Ascending aorta (tissue), 2 donors: Measurements from ENCODE around the gene CDCA8. TPM values are rescaled to one million over a fixed set of nuclear protein-coding genes. Genes with fewer than 3 reads are reported as not detected.

Experiments used
- DNase-seq, 2 donors: peaks; one replicate each; pipeline ENCODE4 v3.0.0-alpha.2; 2019; ENCODE audit warnings: low spot score in 2 of 2
- H3K27ac ChIP-seq, 2 donors: fragments of 200-600 bp; sonication (generic); one replicate each; pipeline ENCODE4 v1.5.1; 2016 to 2017; ENCODE audit warnings: mild to moderate bottlenecking in 1 of 2
- H3K27me3 ChIP-seq: fragments of 200-600 bp; sonication (generic); one replicate; pipeline ENCODE4 v1.5.1; 2017
- H3K36me3 ChIP-seq, 2 donors: fragments of 200-600 bp; sonication (generic); one replicate each; pipeline ENCODE4 v1.5.1; 2016
- H3K4me1 ChIP-seq, 2 donors: fragments of 200-600 bp; sonication (generic); one replicate each; pipeline ENCODE4 v1.5.1; 2016 to 2017; ENCODE audit warnings: mild to moderate bottlenecking in 1 of 2
- H3K4me3 ChIP-seq, 2 donors: fragments of 200-600 bp; sonication (generic); one replicate each; pipeline ENCODE4 v1.5.1; 2016 to 2017; ENCODE audit warnings: mild to moderate bottlenecking in 1 of 2
- H3K9me3 ChIP-seq, 2 donors: fragments of 200-600 bp; sonication (generic); one replicate each; pipeline ENCODE4 v1.5.1; 2016
- intact Hi-C: fragments of 100-400 bp; cut with DNase I; formaldehyde crosslinking; loops from one replicate; pipeline ENCODE4 v1.15.1; 2023
- total RNA-seq: library from RNA; depleted of rRNA; stranded (reverse); fragments of >200 nt; gene quantifications from one replicate; pipeline ENCODE4 v1.1.0, GENCODE V29; 2016
- TF ChIP-seq, protein P1 (sequence below), 3 experiments: fragments of 200-600 bp in 2 of 3; fragments of 450-650 bp in 1 of 3; sonication (generic) in 2 of 3; IDR thresholded peaks; one replicate each; pipeline ENCODE4 v1.5.1; 2016 to 2019; ENCODE audit warnings: antibody characterized with exemption in 3 of 3, mild to moderate bottlenecking in 1 of 3, moderate library complexity in 1 of 3

The CDCA8 gene
- total RNA-seq, 1 donor from 2014 or later, result 0.75 TPM

DNA sequence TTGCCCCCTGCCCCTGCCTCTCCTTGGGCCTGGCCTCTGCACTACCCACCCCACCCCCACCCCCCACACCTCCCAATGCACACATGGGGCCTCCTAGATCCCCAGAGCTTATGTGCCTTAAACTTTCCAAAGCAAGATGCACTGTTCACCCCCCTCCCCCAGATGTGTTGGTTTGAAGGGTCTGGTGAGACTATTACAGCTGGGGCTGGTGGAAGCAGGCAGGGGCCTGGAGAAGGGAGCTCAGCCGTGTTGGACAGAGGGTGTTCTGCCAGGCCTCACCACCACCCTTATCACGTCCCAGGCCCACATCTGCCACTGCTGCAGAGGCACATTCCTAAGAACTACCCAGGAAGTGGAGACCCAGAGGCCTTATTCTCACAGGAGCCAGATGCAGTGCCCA, 39.3 kb upstream of the CDCA8 start:
- no peaks in the 10 kb centered on the region for H3K36me3 ChIP-seq
- TF ChIP-seq, protein P1, sequence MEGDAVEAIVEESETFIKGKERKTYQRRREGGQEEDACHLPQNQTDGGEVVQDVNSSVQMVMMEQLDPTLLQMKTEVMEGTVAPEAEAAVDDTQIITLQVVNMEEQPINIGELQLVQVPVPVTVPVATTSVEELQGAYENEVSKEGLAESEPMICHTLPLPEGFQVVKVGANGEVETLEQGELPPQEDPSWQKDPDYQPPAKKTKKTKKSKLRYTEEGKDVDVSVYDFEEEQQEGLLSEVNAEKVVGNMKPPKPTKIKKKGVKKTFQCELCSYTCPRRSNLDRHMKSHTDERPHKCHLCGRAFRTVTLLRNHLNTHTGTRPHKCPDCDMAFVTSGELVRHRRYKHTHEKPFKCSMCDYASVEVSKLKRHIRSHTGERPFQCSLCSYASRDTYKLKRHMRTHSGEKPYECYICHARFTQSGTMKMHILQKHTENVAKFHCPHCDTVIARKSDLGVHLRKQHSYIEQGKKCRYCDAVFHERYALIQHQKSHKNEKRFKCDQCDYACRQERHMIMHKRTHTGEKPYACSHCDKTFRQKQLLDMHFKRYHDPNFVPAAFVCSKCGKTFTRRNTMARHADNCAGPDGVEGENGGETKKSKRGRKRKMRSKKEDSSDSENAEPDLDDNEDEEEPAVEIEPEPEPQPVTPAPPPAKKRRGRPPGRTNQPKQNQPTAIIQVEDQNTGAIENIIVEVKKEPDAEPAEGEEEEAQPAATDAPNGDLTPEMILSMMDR (IDR thresholded peaks at IDR 0.05), result no peak
- H3K27ac ChIP-seq, result no peak overlapping the region
- H3K4me1 ChIP-seq, result no peaks in the 10 kb centered on the region
- H3K27me3 ChIP-seq, result no peaks in the 10 kb centered on the region
- no peak overlapping the region for H3K4me3 ChIP-seq
- no peak for DNase-seq
- no peaks in the 10 kb centered on the region for H3K9me3 ChIP-seq
- intact Hi-C loops, result no loop called here

GRCh38 chr1:37653906-37654305, 38.4 kb upstream of the CDCA8 start:
- intact Hi-C loops, result no loop called here
- no peak for DNase-seq
- no peaks in the 10 kb centered on the region for H3K4me1 ChIP-seq
- no peaks in the 10 kb centered on the region for H3K9me3 ChIP-seq
- TF ChIP-seq, protein P1 (IDR thresholded peaks at IDR 0.05), result no peak
- no peak overlapping the region for H3K4me3 ChIP-seq
- H3K27ac ChIP-seq, result no peak overlapping the region
- no peaks in the 10 kb centered on the region for H3K36me3 ChIP-seq
- H3K27me3 ChIP-seq, result no peaks in the 10 kb centered on the region

DNA sequence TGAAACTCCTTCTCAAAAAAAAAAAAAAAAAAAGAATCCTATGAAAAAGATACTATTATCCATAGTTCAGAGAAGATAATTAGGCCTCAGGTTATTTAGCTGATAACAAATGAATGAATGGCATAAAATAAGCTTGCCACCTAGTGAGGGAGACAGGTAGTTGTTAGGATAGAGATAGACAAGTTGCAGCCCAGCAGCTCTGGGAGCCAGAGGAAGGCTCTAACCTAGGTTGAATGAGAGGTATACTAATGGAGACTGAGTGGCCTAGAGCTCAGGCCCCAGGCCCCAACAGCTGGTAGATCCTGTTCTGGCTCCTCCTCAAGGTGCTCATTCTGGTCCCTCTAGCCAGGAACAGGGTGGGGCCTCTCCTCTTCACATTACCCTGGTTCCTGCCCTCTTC, 37.0 kb upstream of the CDCA8 start:
- H3K27ac ChIP-seq, result no peak overlapping the region
- no peaks in the 10 kb centered on the region for H3K9me3 ChIP-seq
- no peaks in the 10 kb centered on the region for H3K36me3 ChIP-seq
- H3K4me3 ChIP-seq, result no peak overlapping the region
- intact Hi-C loops, result no loop called here
- no peaks in the 10 kb centered on the region for H3K27me3 ChIP-seq
- no peaks in the 10 kb centered on the region for H3K4me1 ChIP-seq
- DNase-seq, result no peak
- TF ChIP-seq, protein P1 (IDR thresholded peaks at IDR 0.05), result no peak

DNA sequence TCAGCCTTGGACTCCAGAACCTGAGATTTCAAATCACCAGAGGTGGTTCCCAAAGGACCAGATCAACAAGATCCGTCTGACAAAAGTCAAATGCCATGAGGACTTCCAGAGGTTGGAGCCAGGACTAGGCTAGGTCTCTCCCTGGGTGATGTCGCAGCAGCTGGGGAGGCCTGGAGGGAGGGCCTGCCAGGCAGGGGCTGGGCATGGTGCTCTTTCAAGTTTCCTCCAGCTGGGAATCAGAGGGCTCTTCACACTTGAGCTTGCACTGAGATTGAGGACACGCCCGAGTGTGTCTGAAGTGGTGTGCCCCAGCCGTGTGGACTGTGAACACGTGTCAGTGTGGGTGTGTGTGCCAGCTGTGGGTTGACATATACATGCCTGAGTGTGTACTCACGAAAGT, 36.3 kb upstream of the CDCA8 start:
- no peak for DNase-seq
- H3K27ac ChIP-seq, result no peak overlapping the region
- no peaks in the 10 kb centered on the region for H3K27me3 ChIP-seq
- TF ChIP-seq, protein P1 (IDR thresholded peaks at IDR 0.05), result no peak
- intact Hi-C loops, result no loop called here
- H3K4me3 ChIP-seq, result no peak overlapping the region
- H3K36me3 ChIP-seq, result no peaks in the 10 kb centered on the region
- no peaks in the 10 kb centered on the region for H3K4me1 ChIP-seq
- H3K9me3 ChIP-seq, result no peaks in the 10 kb centered on the region

DNA sequence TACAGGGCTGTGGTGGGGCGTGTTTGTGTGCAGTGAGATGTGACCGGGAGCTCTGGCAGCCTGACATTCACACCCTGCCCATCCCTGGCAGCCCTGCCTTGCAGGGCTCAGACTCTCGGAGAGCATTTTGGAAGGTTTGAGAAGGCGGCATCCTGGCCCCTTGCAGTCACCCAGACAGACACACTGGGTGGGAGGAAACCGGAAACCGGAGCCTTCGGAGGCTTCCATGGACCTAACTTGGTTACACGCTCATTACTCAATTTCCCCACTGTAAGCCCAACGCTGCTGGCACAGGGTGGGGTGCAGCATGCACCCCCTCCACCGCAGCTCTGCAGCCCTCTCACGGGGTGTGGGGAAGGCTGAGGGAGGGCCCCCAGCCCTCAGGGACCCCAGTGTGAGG, 35.4 kb upstream of the CDCA8 start:
- H3K4me3 ChIP-seq, result no peak overlapping the region
- no peak overlapping the region for H3K27ac ChIP-seq
- no peaks in the 10 kb centered on the region for H3K36me3 ChIP-seq
- DNase-seq, result no peak
- TF ChIP-seq, protein P1 (IDR thresholded peaks at IDR 0.05), result no peak
- H3K4me1 ChIP-seq, result no peaks in the 10 kb centered on the region
- no peaks in the 10 kb centered on the region for H3K9me3 ChIP-seq
- no peaks in the 10 kb centered on the region for H3K27me3 ChIP-seq
- intact Hi-C loops, result no loop called here
